ENCODE results near the gene RBM18. TPM values are rescaled to one million over a fixed set of nuclear protein-coding genes. Genes with fewer than 3 reads are reported as not detected.

The RBM18 gene
- total RNA-seq, 3 donors from 2014 or later (not counting 1 experiment from before 2014, with no cell fraction given) = 24.9 to 30.9 (median 29.7) TPM

- H3K4me3 Mint-ChIP-seq = no peak overlapping the region
- H3K9me3 ChIP-seq (ENCODE audit: control insufficient read depth, insufficient read depth, low read length) = no peaks in the 10 kb centered on the region
- 81% methylated on average over 5 of the region's 5 CpGs for WGBS (ENCODE audit: insufficient coverage)
Measured at GRCh38 chr9:122204055-122204454, 60.6 kb downstream of the RBM18 start.

GRCh38 chr9:122202111-122202510, 62.5 kb downstream of the RBM18 start:
- DNase-seq (no peak), ATAC-seq (no peak)
- WGBS (ENCODE audit: insufficient coverage) = 85% methylated on average over 3 of the region's 3 CpGs
- Mint-ChIP-seq H3K27me3 (ENCODE audit: low read depth in 2 of 2) (peaks cover under 1 to 3% of the 10 kb centered on the region in 2 donors), H3K9me3 (no peaks in the 10 kb centered on the region), H3K36me3 (no peaks in the 10 kb centered on the region), H3K4me3 (no peak overlapping the region), H3K27ac (no peak overlapping the region), H3K4me1 (no peaks in the 10 kb centered on the region)
- no peak overlapping the region for H3K27ac ChIP-seq (ENCODE audit: low read length)
- H3K27me3 ChIP-seq (ENCODE audit: control insufficient read depth, insufficient read depth, low read length) = no peaks in the 10 kb centered on the region
- TF ChIP-seq CTCF (IDR thresholded peaks at IDR 0.05) = no peak
- no peaks in the 10 kb centered on the region for H3K9me3 ChIP-seq (ENCODE audit: control insufficient read depth, insufficient read depth, low read length)
- no peaks in the 10 kb centered on the region for H3K36me3 ChIP-seq (ENCODE audit: control insufficient read depth, insufficient read depth, low read length)
- no peak overlapping the region for H3K4me3 ChIP-seq (ENCODE audit: low read length)
- intact Hi-C loops (cut with micrococcal nuclease) = no loop called here
- H3K4me1 ChIP-seq (ENCODE audit: control insufficient read depth, insufficient read depth, low read length) = no peaks in the 10 kb centered on the region

More at GRCh38 chr9:122204055-122204454, 60.6 kb downstream of the RBM18 start:
- H3K27me3 ChIP-seq (ENCODE audit: control insufficient read depth, insufficient read depth, low read length) = no peaks in the 10 kb centered on the region
- Mint-ChIP-seq H3K36me3 (no peaks in the 10 kb centered on the region), H3K9me3 (no peaks in the 10 kb centered on the region), H3K27ac (no peak overlapping the region), H3K4me1 (no peaks in the 10 kb centered on the region), H3K27me3 (ENCODE audit: low read depth in 2 of 2) (no peaks in the 10 kb centered on the region)
- no peak overlapping the region for H3K27ac ChIP-seq (ENCODE audit: low read length)
- TF ChIP-seq CTCF (IDR thresholded peaks at IDR 0.05) = no peak
- intact Hi-C loops (cut with micrococcal nuclease) = no loop called here
- DNase-seq = no peak
- no peaks in the 10 kb centered on the region for H3K4me1 ChIP-seq (ENCODE audit: control insufficient read depth, insufficient read depth, low read length)
- no peak for ATAC-seq
- H3K4me3 ChIP-seq (ENCODE audit: low read length) = no peak overlapping the region
- no peaks in the 10 kb centered on the region for H3K36me3 ChIP-seq (ENCODE audit: control insufficient read depth, insufficient read depth, low read length)

GRCh38 chr9:122201641-122202040, 63.0 kb downstream of the RBM18 start:
- Mint-ChIP-seq H3K36me3 (no peaks in the 10 kb centered on the region), H3K4me3 (no peak overlapping the region), H3K27ac (no peak overlapping the region), H3K27me3 (ENCODE audit: low read depth in 2 of 2) (peaks cover 4 to 7% of the 10 kb centered on the region in 2 donors), H3K4me1 (no peaks in the 10 kb centered on the region), H3K9me3 (no peaks in the 10 kb centered on the region)
- intact Hi-C loops (cut with micrococcal nuclease) = no loop called here
- DNase-seq (no peak), ATAC-seq (no peak)
- no peak for TF ChIP-seq CTCF (IDR thresholded peaks at IDR 0.05)
- H3K9me3 ChIP-seq (ENCODE audit: control insufficient read depth, insufficient read depth, low read length) = no peaks in the 10 kb centered on the region
- no peak overlapping the region for H3K4me3 ChIP-seq (ENCODE audit: low read length)
- H3K4me1 ChIP-seq (ENCODE audit: control insufficient read depth, insufficient read depth, low read length) = no peaks in the 10 kb centered on the region
- H3K27ac ChIP-seq (ENCODE audit: low read length) = no peak overlapping the region
- WGBS (ENCODE audit: insufficient coverage) = 79% methylated on average over 1 of the region's 1 CpG
- no peaks in the 10 kb centered on the region for H3K27me3 ChIP-seq (ENCODE audit: control insufficient read depth, insufficient read depth, low read length)
- H3K36me3 ChIP-seq (ENCODE audit: control insufficient read depth, insufficient read depth, low read length) = no peaks in the 10 kb centered on the region

DNA sequence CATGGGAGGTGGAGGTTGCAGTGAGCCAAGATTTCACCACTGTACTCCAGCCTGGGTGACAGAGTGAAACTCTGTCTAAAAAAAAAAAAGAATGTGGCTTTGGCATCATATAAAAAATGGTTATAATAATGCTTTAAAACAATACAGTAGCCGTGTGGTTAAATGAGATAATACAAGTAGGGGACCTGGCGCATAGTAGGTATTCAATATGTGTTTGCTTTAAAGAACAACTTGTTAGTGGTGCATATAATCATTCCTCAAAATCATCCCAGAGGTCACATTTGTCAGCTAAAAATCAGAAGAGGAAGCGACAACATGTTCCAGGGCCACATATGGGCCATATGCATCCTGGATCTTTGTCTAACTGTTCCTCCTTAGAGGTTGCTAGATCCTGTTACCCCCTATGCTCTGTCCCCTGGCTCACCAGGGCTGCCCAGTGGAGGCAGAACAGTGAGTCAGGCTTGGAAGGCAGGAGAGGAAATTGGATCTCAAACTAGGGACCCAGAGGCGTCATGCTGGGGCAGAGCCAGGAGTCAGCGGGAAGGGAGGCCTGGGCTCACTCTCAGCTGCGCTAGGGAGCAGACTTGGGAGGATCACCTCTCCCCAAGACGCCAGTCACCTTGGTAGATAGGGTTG, 63.6 kb downstream of the RBM18 start:
- DNase-seq (no peak), ATAC-seq (no peak)
- Mint-ChIP-seq H3K27ac (no peak overlapping the region), H3K4me1 (no peaks in the 10 kb centered on the region), H3K27me3 (ENCODE audit: low read depth in 2 of 2) (peaks cover 5 to 7% of the 10 kb centered on the region in 2 donors), H3K9me3 (no peaks in the 10 kb centered on the region), H3K36me3 (no peaks in the 10 kb centered on the region), H3K4me3 (no peak overlapping the region)
- Histone ChIP-seq H3K4me1 (ENCODE audit: control insufficient read depth, insufficient read depth, low read length) (no peaks in the 10 kb centered on the region), H3K27me3 (ENCODE audit: control insufficient read depth, insufficient read depth, low read length) (no peaks in the 10 kb centered on the region), H3K9me3 (ENCODE audit: control insufficient read depth, insufficient read depth, low read length) (no peaks in the 10 kb centered on the region), H3K4me3 (ENCODE audit: low read length) (no peak overlapping the region), H3K36me3 (ENCODE audit: control insufficient read depth, insufficient read depth, low read length) (no peaks in the 10 kb centered on the region), H3K27ac (ENCODE audit: low read length) (no peak overlapping the region)
- intact Hi-C loops (cut with micrococcal nuclease) = no loop called here
- TF ChIP-seq CTCF (IDR thresholded peaks at IDR 0.05) = no peak
- WGBS (ENCODE audit: insufficient coverage) = 90% methylated on average over 6 of the region's 7 CpGs

Measured in natural killer cell (primary cell).